Thymus (tissue), 11 donors: ENCODE data around the gene CDH13. TPM values are rescaled to one million over a fixed set of nuclear protein-coding genes. Genes with fewer than 3 reads are reported as not detected.

Experiments used
- DNase-seq, 9 donors: peaks; one replicate each; pipeline ENCODE4 v3.0.0-alpha.2; 2013; ENCODE audit warnings: low spot score in 9 of 9, low read depth in 6 of 9, missing footprints in 1 of 9
- H3K27ac ChIP-seq, 2 donors: one replicate each; pipeline ENCODE4 v1.5.1; 2013; ENCODE audit warnings: control low read depth in 1 of 2, low read depth in 1 of 2, low read length in 1 of 2, mild to moderate bottlenecking in 1 of 2, moderate library complexity in 1 of 2
- H3K27me3 ChIP-seq, 2 donors: one replicate each; pipeline ENCODE4 v1.5.1; 2013; ENCODE audit warnings: low read length in 1 of 2; ENCODE audit not compliant: control insufficient read depth in 2 of 2, insufficient read depth in 1 of 2
- H3K36me3 ChIP-seq, 2 donors: one replicate each; pipeline ENCODE4 v1.5.1; 2013; ENCODE audit warnings: low read length in 1 of 2, mild to moderate bottlenecking in 1 of 2, moderate library complexity in 1 of 2; ENCODE audit not compliant: control insufficient read depth in 2 of 2, insufficient read depth in 2 of 2
- H3K4me1 ChIP-seq, 2 donors: one replicate each; pipeline ENCODE4 v1.5.1; 2013; ENCODE audit warnings: low read length in 2 of 2; ENCODE audit not compliant: control insufficient read depth in 2 of 2, insufficient read depth in 2 of 2
- H3K4me3 ChIP-seq, 2 donors: one replicate each; pipeline ENCODE4 v1.5.1; 2013; ENCODE audit warnings: low read length in 2 of 2, control low read depth in 1 of 2, mild to moderate bottlenecking in 1 of 2
- H3K9me3 ChIP-seq, 2 donors: one replicate each; pipeline ENCODE4 v1.5.1; 2013; ENCODE audit warnings: low read length in 1 of 2, mild to moderate bottlenecking in 1 of 2; ENCODE audit not compliant: control insufficient read depth in 2 of 2, insufficient read depth in 1 of 2
- WGBS: extraction: QIAGEN DNeasy Blood & Tissue Kit; methylation state at CpG from one replicate; pipeline ENCODE4 v1.1.7; 2013; 5-methylcytosine and 5-hydroxymethylcytosine counted together
- polyA plus RNA-seq: library from polyadenylated mRNA; stranded (reverse); fragments of 200-250 nt; gene quantifications from one replicate; pipeline ENCODE4 v1.2.3, GENCODE V29; 2013
- total RNA-seq: library from RNA; stranded (reverse); fragments of 120-200 nt; gene quantifications from one replicate; pipeline ENCODE4 v1.2.4, GENCODE V29; 2013
- donor health status: healthy.

The CDH13 gene
- total and polyA plus RNA-seq, 2 donors: 1.5 to 3.7 TPM

- H3K27me3 ChIP-seq: no peaks in the 10 kb centered on the region
- WGBS: 64% methylated on average over 5 of the region's 5 CpGs
- no peaks in the 10 kb centered on the region for H3K9me3 ChIP-seq
- no peaks in the 10 kb centered on the region for H3K36me3 ChIP-seq
- no peak overlapping the region for H3K27ac ChIP-seq
- H3K4me3 ChIP-seq: no peak overlapping the region
- no peak for DNase-seq
- H3K4me1 ChIP-seq: no peaks in the 10 kb centered on the region
Observed at GRCh38 chr16:83306961-83307593, 680.3 kb downstream of the CDH13 start.

- WGBS: 87% methylated on average over 6 of the region's 6 CpGs
- no peak overlapping the region for H3K4me3 ChIP-seq
- no peaks in the 10 kb centered on the region for H3K36me3 ChIP-seq
- no peak for DNase-seq
- H3K9me3 ChIP-seq: no peaks in the 10 kb centered on the region
- no peak overlapping the region for H3K27ac ChIP-seq
- no peaks in the 10 kb centered on the region for H3K4me1 ChIP-seq
- no peaks in the 10 kb centered on the region for H3K27me3 ChIP-seq
Observed at GRCh38 chr16:83307594-83307992, 680.8 kb downstream of the CDH13 start.

- Histone ChIP-seq H3K9me3 (no peaks in the 10 kb centered on the region), H3K4me1 (no peaks in the 10 kb centered on the region), H3K27me3 (no peaks in the 10 kb centered on the region), H3K27ac (no peak overlapping the region), H3K4me3 (no peak overlapping the region), H3K36me3 (no peaks in the 10 kb centered on the region)
- WGBS: 6% methylated on average over 3 of the region's 3 CpGs
- no peak for DNase-seq
Observed at GRCh38 chr16:83308414-83308813, 681.6 kb downstream of the CDH13 start.

- no peak for DNase-seq
- no peaks in the 10 kb centered on the region for H3K27me3 ChIP-seq
- H3K27ac ChIP-seq: no peak overlapping the region
- H3K4me3 ChIP-seq: no peak overlapping the region
- WGBS: 61% methylated on average over 2 of the region's 2 CpGs
- no peaks in the 10 kb centered on the region for H3K36me3 ChIP-seq
- no peaks in the 10 kb centered on the region for H3K4me1 ChIP-seq
- no peaks in the 10 kb centered on the region for H3K9me3 ChIP-seq
Observed at GRCh38 chr16:83310816-83311215, 684.0 kb downstream of the CDH13 start.

GRCh38 chr16:83312015-83312717 is 685.4 kb downstream of the CDH13 start:
- H3K36me3 ChIP-seq: no peaks in the 10 kb centered on the region
- no peak overlapping the region for H3K27ac ChIP-seq
- no peak overlapping the region for H3K4me3 ChIP-seq
- H3K9me3 ChIP-seq: no peaks in the 10 kb centered on the region
- DNase-seq: no peak
- WGBS: 93% methylated on average over 3 of the region's 3 CpGs
- no peaks in the 10 kb centered on the region for H3K27me3 ChIP-seq
- no peaks in the 10 kb centered on the region for H3K4me1 ChIP-seq

GRCh38 chr16:83312718-83313245 is 686.0 kb downstream of the CDH13 start:
- no peaks in the 10 kb centered on the region for H3K27me3 ChIP-seq
- H3K36me3 ChIP-seq: no peaks in the 10 kb centered on the region
- no peak overlapping the region for H3K27ac ChIP-seq
- WGBS: 96% methylated on average over 1 of the region's 1 CpG
- no peaks in the 10 kb centered on the region for H3K9me3 ChIP-seq
- no peaks in the 10 kb centered on the region for H3K4me1 ChIP-seq
- no peak for DNase-seq
- H3K4me3 ChIP-seq: no peak overlapping the region

- H3K9me3 ChIP-seq: no peaks in the 10 kb centered on the region
- no peaks in the 10 kb centered on the region for H3K27me3 ChIP-seq
- H3K4me1 ChIP-seq: no peaks in the 10 kb centered on the region
- H3K4me3 ChIP-seq: no peak overlapping the region
- 91% methylated on average over 2 of the region's 2 CpGs for WGBS
- no peak for DNase-seq
- no peak overlapping the region for H3K27ac ChIP-seq
- no peaks in the 10 kb centered on the region for H3K36me3 ChIP-seq
Observed at GRCh38 chr16:83315271-83315670, 688.5 kb downstream of the CDH13 start.

GRCh38 chr16:83316458-83316857 is 689.7 kb downstream of the CDH13 start:
- 90% methylated on average over 3 of the region's 3 CpGs for WGBS
- Histone ChIP-seq H3K4me1 (no peaks in the 10 kb centered on the region), H3K27me3 (no peaks in the 10 kb centered on the region), H3K27ac (no peak overlapping the region), H3K4me3 (no peak overlapping the region), H3K36me3 (no peaks in the 10 kb centered on the region), H3K9me3 (no peaks in the 10 kb centered on the region)
- no peak for DNase-seq

- Histone ChIP-seq H3K9me3 (no peaks in the 10 kb centered on the region), H3K27me3 (no peaks in the 10 kb centered on the region), H3K27ac (no peak overlapping the region), H3K4me3 (no peak overlapping the region), H3K4me1 (no peaks in the 10 kb centered on the region), H3K36me3 (no peaks in the 10 kb centered on the region)
- no peak for DNase-seq
- 90% methylated on average over 7 of the region's 7 CpGs for WGBS
Observed at GRCh38 chr16:83318390-83318789, 691.6 kb downstream of the CDH13 start.
